Neural cell (in vitro differentiated cells): ENCODE measurements around the gene TSSK6. TPM values are rescaled to one million over a fixed set of nuclear protein-coding genes. Genes with fewer than 3 reads are reported as not detected.

Experiments used
- H2AFZ ChIP-seq: fragments of 200-600, 300-800 bp; sonication (generic), shearing (Covaris generic); 2 replicates; pipeline ENCODE4 v1.6.0; 2014; ENCODE audit warnings: low read depth, mild to moderate bottlenecking, antibody characterized with exemption, low read length, moderate library complexity
- H3F3A ChIP-seq: fragments of 200-600 bp; shearing (Covaris generic); 2 replicates; pipeline ENCODE4 v1.6.1; 2016; ENCODE audit warnings: mild to moderate bottlenecking, moderate library complexity, mixed read lengths, antibody characterized with exemption, low read length; ENCODE audit not compliant: insufficient read depth, poor library complexity, severe bottlenecking
- H3K27ac ChIP-seq: fragments of 200-600, 300-800 bp; sonication (generic), shearing (Covaris generic); 2 replicates; pipeline ENCODE4 v1.5.1; 2014; ENCODE audit warnings: mild to moderate bottlenecking, low read length, moderate library complexity
- H3K27me3 ChIP-seq: fragments of 300-800, 200-600 bp; sonication (generic), shearing (Covaris generic); 2 replicates; pipeline ENCODE4 v1.6.0; 2014; ENCODE audit warnings: mild to moderate bottlenecking, low read depth, low read length, moderate library complexity; ENCODE audit not compliant: insufficient read depth
- H3K36me3 ChIP-seq: fragments of 300-800, 200-600 bp; sonication (generic), shearing (Covaris generic); 2 replicates; pipeline ENCODE4 v1.5.1; 2014; ENCODE audit warnings: mild to moderate bottlenecking, antibody characterized with exemption, low read length, moderate library complexity; ENCODE audit not compliant: insufficient read depth
- H3K4me2 ChIP-seq: fragments of 300-800, 200-600 bp; sonication (generic), shearing (Covaris generic); 2 replicates; pipeline ENCODE4 v1.6.0; 2014; ENCODE audit warnings: mild to moderate bottlenecking, low read length
- H3K4me3 ChIP-seq: fragments of 300-800, 200-600 bp; sonication (generic), shearing (Covaris generic); 2 replicates; pipeline ENCODE4 v1.5.1; 2014; ENCODE audit warnings: mild to moderate bottlenecking, low read length, moderate library complexity
- H3K79me2 ChIP-seq: fragments of 200-600 bp; shearing (Covaris generic); replicated peaks from 2 replicates; pipeline ENCODE4 v1.6.0; 2014; ENCODE audit warnings: mild to moderate bottlenecking, low read length, moderate library complexity; ENCODE audit not compliant: insufficient read depth
- H3K9ac ChIP-seq: fragments of 300-800, 200-600 bp; sonication (generic), shearing (Covaris generic); 2 replicates; pipeline ENCODE4 v1.6.1; 2016; ENCODE audit warnings: mild to moderate bottlenecking, low read length, mixed read lengths
- H3K9me2 ChIP-seq: fragments of 200-600 bp; shearing (Covaris generic); 2 replicates; pipeline ENCODE4 v1.6.1; 2016; ENCODE audit warnings: mild to moderate bottlenecking, low read length, mixed read lengths; ENCODE audit not compliant: insufficient read depth
- H3K9me3 ChIP-seq: fragments of 200-600, 300-800 bp; sonication (generic), shearing (Covaris generic); 2 replicates; pipeline ENCODE4 v1.6.1; 2016; ENCODE audit warnings: mild to moderate bottlenecking, mixed run types, low read length, moderate library complexity, mixed read lengths
- H4K20me1 ChIP-seq: fragments of 200-600 bp; shearing (Covaris generic); 2 replicates; pipeline ENCODE4 v1.6.1; 2016; ENCODE audit warnings: mild to moderate bottlenecking, mixed run types; ENCODE audit not compliant: insufficient read depth
- CTCF ChIP-seq: fragments of 450-650 bp; IDR thresholded peaks from 2 replicates; pipeline ENCODE4 v1.5.1; 2014; ENCODE audit warnings: antibody characterized with exemption, mild to moderate bottlenecking, moderate library complexity; ENCODE audit not compliant: poor library complexity, severe bottlenecking
- EP300 ChIP-seq: fragments of 450-650 bp; conservative IDR thresholded peaks from 2 replicates; pipeline ENCODE4 v1.6.1; 2014; ENCODE audit warnings: antibody characterized with exemption, mild to moderate bottlenecking, moderate library complexity; ENCODE audit not compliant: poor library complexity, severe bottlenecking
- EZH2 ChIP-seq: fragments of 200-600, 300-800 bp; shearing (Covaris generic), sonication (generic); IDR thresholded peaks from 2 replicates; pipeline ENCODE4 v1.6.1; 2014; ENCODE audit warnings: antibody characterized with exemption, low read length, borderline replicate concordance, mild to moderate bottlenecking; ENCODE audit not compliant: insufficient read depth, poor library complexity, severe bottlenecking
- MXI1 ChIP-seq: fragments of 450-650 bp; conservative IDR thresholded peaks from 2 replicates; pipeline ENCODE4 v1.6.1; 2014; ENCODE audit warnings: antibody characterized with exemption, mild to moderate bottlenecking; ENCODE audit not compliant: poor library complexity, severe bottlenecking
- POLR2AphosphoS5 ChIP-seq: IDR thresholded peaks from 2 replicates; pipeline ENCODE4 v1.6.1; 2012
- RAD21 ChIP-seq: fragments of 450-650 bp; conservative IDR thresholded peaks from 2 replicates; pipeline ENCODE4 v1.6.1; 2014; ENCODE audit warnings: antibody characterized with exemption, mild to moderate bottlenecking, moderate library complexity
- SMC3 ChIP-seq: fragments of 450-650 bp; conservative IDR thresholded peaks from 2 replicates; pipeline ENCODE4 v1.6.1; 2014; ENCODE audit warnings: antibody characterized with exemption, mild to moderate bottlenecking, moderate library complexity; ENCODE audit not compliant: poor library complexity
- TAF1 ChIP-seq: IDR thresholded peaks from 2 replicates; pipeline ENCODE4 v1.6.1; 2012; ENCODE audit warnings: low read depth
- polyA plus RNA-seq: library from polyadenylated mRNA; depleted of rRNA; stranded (reverse); fragments of >200 nt; gene quantifications from 2 replicates; pipeline ENCODE4 v1.2.3, GENCODE V29; 2014
- TF ChIP-seq, protein P1 (sequence below): IDR thresholded peaks from 2 replicates; pipeline ENCODE4 v1.6.1; 2012; ENCODE audit warnings: borderline replicate concordance

The TSSK6 gene
- polyA plus RNA-seq, 1 donor from 2014 or later, result 5.3 TPM

- Histone ChIP-seq H3F3A (no peaks in the 10 kb centered on the region), H3K9me3 (no peaks in the 10 kb centered on the region), H3K27ac (no peak overlapping the region), H2AFZ (no peak overlapping the region), H3K36me3 (no peaks in the 10 kb centered on the region), H4K20me1 (no peaks in the 10 kb centered on the region), H3K4me2 (no peak overlapping the region), H3K9ac (no peak overlapping the region), H3K79me2 (no peaks in the 10 kb centered on the region), H3K27me3 (no peaks in the 10 kb centered on the region), H3K4me3 (no peak overlapping the region), H3K9me2 (no peaks in the 10 kb centered on the region)
- TF ChIP-seq POLR2AphosphoS5, result no peak
These were observed 32.3 kb downstream of the TSSK6 start for GRCh38 chr19:19482809-19483596.

DNA sequence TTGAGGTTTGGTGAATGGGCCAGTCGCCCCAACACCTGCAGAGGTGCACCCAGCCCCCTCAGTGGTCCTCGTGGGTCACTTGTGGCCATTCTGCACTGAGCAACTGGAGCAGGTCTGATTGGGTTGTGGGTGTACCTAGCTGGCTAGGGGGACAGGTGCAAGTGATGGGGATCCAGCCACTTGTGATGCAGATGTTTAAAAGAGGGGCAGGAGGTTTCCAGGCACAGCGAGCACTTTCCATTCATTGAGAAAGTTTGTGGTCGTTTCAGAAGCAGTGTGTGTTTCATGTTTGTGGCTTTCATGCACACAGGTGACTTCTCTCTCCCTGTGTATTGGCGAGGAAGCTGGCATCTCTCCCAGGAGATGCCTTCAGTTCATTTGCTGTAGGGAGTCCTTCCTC, 34.7 kb downstream of the TSSK6 start:
- Histone ChIP-seq H3K9ac (no peak overlapping the region), H3K27ac (no peak overlapping the region), H3K79me2 (no peaks in the 10 kb centered on the region)

More for the DNA sequence above, 34.7 kb downstream of the TSSK6 start:
- no peaks in the 10 kb centered on the region for H3K9me3 ChIP-seq
- no peak overlapping the region for H3K4me2 ChIP-seq
- no peak overlapping the region for H3K4me3 ChIP-seq
- no peaks in the 10 kb centered on the region for H4K20me1 ChIP-seq
- H3K9me2 ChIP-seq, result no peaks in the 10 kb centered on the region
- H3K27me3 ChIP-seq, result no peaks in the 10 kb centered on the region
- H2AFZ ChIP-seq, result no peak overlapping the region
- TF ChIP-seq CTCF, result no peak
- TF ChIP-seq MXI1, result no peak
- TF ChIP-seq POLR2AphosphoS5, result no peak
- TF ChIP-seq, protein P1, sequence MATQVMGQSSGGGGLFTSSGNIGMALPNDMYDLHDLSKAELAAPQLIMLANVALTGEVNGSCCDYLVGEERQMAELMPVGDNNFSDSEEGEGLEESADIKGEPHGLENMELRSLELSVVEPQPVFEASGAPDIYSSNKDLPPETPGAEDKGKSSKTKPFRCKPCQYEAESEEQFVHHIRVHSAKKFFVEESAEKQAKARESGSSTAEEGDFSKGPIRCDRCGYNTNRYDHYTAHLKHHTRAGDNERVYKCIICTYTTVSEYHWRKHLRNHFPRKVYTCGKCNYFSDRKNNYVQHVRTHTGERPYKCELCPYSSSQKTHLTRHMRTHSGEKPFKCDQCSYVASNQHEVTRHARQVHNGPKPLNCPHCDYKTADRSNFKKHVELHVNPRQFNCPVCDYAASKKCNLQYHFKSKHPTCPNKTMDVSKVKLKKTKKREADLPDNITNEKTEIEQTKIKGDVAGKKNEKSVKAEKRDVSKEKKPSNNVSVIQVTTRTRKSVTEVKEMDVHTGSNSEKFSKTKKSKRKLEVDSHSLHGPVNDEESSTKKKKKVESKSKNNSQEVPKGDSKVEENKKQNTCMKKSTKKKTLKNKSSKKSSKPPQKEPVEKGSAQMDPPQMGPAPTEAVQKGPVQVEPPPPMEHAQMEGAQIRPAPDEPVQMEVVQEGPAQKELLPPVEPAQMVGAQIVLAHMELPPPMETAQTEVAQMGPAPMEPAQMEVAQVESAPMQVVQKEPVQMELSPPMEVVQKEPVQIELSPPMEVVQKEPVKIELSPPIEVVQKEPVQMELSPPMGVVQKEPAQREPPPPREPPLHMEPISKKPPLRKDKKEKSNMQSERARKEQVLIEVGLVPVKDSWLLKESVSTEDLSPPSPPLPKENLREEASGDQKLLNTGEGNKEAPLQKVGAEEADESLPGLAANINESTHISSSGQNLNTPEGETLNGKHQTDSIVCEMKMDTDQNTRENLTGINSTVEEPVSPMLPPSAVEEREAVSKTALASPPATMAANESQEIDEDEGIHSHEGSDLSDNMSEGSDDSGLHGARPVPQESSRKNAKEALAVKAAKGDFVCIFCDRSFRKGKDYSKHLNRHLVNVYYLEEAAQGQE, result no peak
- TF ChIP-seq EZH2, result no peak
- TF ChIP-seq RAD21, result no peak
- no peak for TF ChIP-seq TAF1
- no peak for TF ChIP-seq EP300
- TF ChIP-seq SMC3, result no peak
- H3K36me3 ChIP-seq, result no peaks in the 10 kb centered on the region
- no peaks in the 10 kb centered on the region for H3F3A ChIP-seq
